OCI-M1 (cell line): Measurements from ENCODE around the gene SLC36A4.
"Not testable (repeated sequence)": the region's sequence is repeated elsewhere in the genome, so short reads cannot be mapped to it uniquely, and the experiment has no call there.

Experiments
- DNase-seq: peaks from one replicate; lab custom pipeline; 2025; lab: John Stamatoyannopoulos, UW

SLC36A4 gene

GRCh38 chr11:93197380-93198214 is at the start of gene SLC36A4:
TSS of gene SLC36A4 (minus strand) at chr11:93197991. CDS start at chr11:93197832, 159 bp downstream.
- DNase-seq, result no peak

GRCh38 chr11:93246790-93247189 is 49.0 kb upstream of the SLC36A4 start:
- not testable (repeated sequence) for DNase-seq

GRCh38 chr11:93244018-93244417 is 46.2 kb upstream of the SLC36A4 start:
- DNase-seq, result no peak

- DNase-seq, result peak; percentile 8
Observed at GRCh38 chr11:93239966-93240365, 42.2 kb upstream of the SLC36A4 start.

GRCh38 chr11:93238956-93239355 is 41.2 kb upstream of the SLC36A4 start:
- no peak for DNase-seq

- DNase-seq, result peak; percentile 81
Observed at GRCh38 chr11:93236741-93237675, 39.2 kb upstream of the SLC36A4 start.

- DNase-seq, result peak; percentile 88
Observed at GRCh38 chr11:93234602-93235207, 36.9 kb upstream of the SLC36A4 start.

- no peak for DNase-seq
Observed at GRCh38 chr11:93229876-93230275, 32.1 kb upstream of the SLC36A4 start.

- peak; percentile 58 for DNase-seq
Observed at GRCh38 chr11:93225662-93226061, 27.9 kb upstream of the SLC36A4 start.

GRCh38 chr11:93221539-93221938 is 23.7 kb upstream of the SLC36A4 start:
- no peak for DNase-seq

- no peak for DNase-seq
Observed at GRCh38 chr11:93220078-93220477, 22.3 kb upstream of the SLC36A4 start.

GRCh38 chr11:93219440-93219839 is 21.6 kb upstream of the SLC36A4 start:
- DNase-seq, result no peak

- no peak for DNase-seq
Observed at GRCh38 chr11:93216511-93217101, 18.8 kb upstream of the SLC36A4 start.

GRCh38 chr11:93213622-93214021 is 15.8 kb upstream of the SLC36A4 start:
- DNase-seq, result no peak

GRCh38 chr11:93212094-93212493 is 14.3 kb upstream of the SLC36A4 start:
- no peak for DNase-seq

- DNase-seq, result peak; percentile 51
Observed at GRCh38 chr11:93209466-93209865, 11.7 kb upstream of the SLC36A4 start.

GRCh38 chr11:93208663-93209270 is 11.0 kb upstream of the SLC36A4 start:
- no peak for DNase-seq

- DNase-seq, result peak; percentile 15
Observed at GRCh38 chr11:93199616-93200015, 1.8 kb upstream of the SLC36A4 start.

GRCh38 chr11:93198215-93198845 is 539 bp upstream of the SLC36A4 start:
- no peak for DNase-seq

GRCh38 chr11:93196816-93197379 is 893 bp downstream of the SLC36A4 start:
- DNase-seq, result no peak
